ENCODE measurements around the gene GOLGA6B. TPM values are rescaled to one million over a fixed set of nuclear protein-coding genes. Genes with fewer than 3 reads are reported as not detected.
"Not testable (repeated sequence)": the region's sequence is repeated elsewhere in the genome, so short reads cannot be mapped to it uniquely, and the experiment has no call there.

Gene GOLGA6B
- total RNA-seq, 1 donor from 2014 or later = not detected

DNA sequence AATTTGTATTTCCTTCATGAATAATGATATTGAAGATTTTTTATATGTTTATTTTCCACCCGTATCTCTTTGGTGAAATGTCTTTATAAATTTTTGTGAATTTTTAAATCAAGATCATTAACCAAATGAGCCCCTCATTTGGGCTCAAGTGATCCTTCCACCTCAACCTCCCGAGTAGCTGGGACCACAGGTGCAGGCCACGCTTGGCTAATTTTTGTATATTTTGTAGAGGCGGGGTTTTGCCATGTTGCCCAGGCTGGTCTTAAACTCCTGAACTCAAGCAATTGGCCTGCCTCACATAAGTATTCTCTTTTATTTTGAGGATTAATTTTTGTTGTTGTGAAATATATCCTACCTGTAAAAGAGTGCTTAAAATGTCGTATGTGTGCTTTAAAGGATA lies 36.4 kb downstream of the GOLGA6B start:
- Mint-ChIP-seq H3K9me3 (ENCODE audit: low read depth) (no peaks in the 10 kb centered on the region), H3K4me1 (ENCODE audit: low read depth) (peaks cover 2% of the 10 kb centered on the region), H3K4me3 (ENCODE audit: low read depth) (no peak overlapping the region), H3K36me3 (ENCODE audit: insufficient read depth) (peaks cover 2% of the 10 kb centered on the region), H3K27me3 (no peaks in the 10 kb centered on the region), H3K27ac (no peak overlapping the region)
- no peak for DNase-seq (ENCODE audit: low spot score, unreplicated experiment)
- TF ChIP-seq, protein P1, sequence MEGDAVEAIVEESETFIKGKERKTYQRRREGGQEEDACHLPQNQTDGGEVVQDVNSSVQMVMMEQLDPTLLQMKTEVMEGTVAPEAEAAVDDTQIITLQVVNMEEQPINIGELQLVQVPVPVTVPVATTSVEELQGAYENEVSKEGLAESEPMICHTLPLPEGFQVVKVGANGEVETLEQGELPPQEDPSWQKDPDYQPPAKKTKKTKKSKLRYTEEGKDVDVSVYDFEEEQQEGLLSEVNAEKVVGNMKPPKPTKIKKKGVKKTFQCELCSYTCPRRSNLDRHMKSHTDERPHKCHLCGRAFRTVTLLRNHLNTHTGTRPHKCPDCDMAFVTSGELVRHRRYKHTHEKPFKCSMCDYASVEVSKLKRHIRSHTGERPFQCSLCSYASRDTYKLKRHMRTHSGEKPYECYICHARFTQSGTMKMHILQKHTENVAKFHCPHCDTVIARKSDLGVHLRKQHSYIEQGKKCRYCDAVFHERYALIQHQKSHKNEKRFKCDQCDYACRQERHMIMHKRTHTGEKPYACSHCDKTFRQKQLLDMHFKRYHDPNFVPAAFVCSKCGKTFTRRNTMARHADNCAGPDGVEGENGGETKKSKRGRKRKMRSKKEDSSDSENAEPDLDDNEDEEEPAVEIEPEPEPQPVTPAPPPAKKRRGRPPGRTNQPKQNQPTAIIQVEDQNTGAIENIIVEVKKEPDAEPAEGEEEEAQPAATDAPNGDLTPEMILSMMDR (IDR thresholded peaks at IDR 0.05; ENCODE audit: unreplicated experiment) = no peak

GRCh38 chr15:72698938-72699337 lies 44.4 kb downstream of the GOLGA6B start:
- H3K36me3 Mint-ChIP-seq (ENCODE audit: insufficient read depth) = peaks cover 2% of the 10 kb centered on the region
- TF ChIP-seq, protein P1 (IDR thresholded peaks at IDR 0.05; ENCODE audit: unreplicated experiment) = no peak
- H3K4me3 Mint-ChIP-seq (ENCODE audit: low read depth) = no peak overlapping the region
- no peak for DNase-seq (ENCODE audit: low spot score, unreplicated experiment)
- peaks cover 7% of the 10 kb centered on the region for H3K4me1 Mint-ChIP-seq (ENCODE audit: low read depth)
- H3K9me3 Mint-ChIP-seq (ENCODE audit: low read depth) = no peaks in the 10 kb centered on the region
- no peak overlapping the region for H3K27ac Mint-ChIP-seq
- H3K27me3 Mint-ChIP-seq = no peaks in the 10 kb centered on the region

DNA sequence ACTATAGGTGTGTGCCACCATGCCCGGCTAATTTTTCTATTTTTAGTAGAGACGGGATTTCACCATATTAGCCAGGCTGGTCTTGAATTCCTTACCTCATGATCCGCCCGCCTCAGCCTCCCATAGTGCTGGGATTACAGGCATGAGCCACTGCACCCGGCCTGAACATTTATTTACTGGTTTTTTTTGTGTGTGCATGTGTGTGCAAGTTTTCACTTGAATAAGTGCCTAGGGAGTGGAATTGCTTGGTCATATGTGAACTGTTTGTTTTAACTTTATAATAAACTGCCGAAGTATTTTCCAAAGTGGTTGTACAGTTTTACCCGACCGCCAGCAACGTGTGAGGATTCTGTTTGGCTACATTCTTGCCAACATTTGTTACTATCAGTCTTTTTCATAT lies 45.6 kb downstream of the GOLGA6B start:
- H3K27me3 Mint-ChIP-seq = no peaks in the 10 kb centered on the region
- TF ChIP-seq, protein P1 (IDR thresholded peaks at IDR 0.05; ENCODE audit: unreplicated experiment) = no peak
- H3K27ac Mint-ChIP-seq = no peak overlapping the region
- peaks cover 7% of the 10 kb centered on the region for H3K4me1 Mint-ChIP-seq (ENCODE audit: low read depth)
- no peaks in the 10 kb centered on the region for H3K9me3 Mint-ChIP-seq (ENCODE audit: low read depth)
- H3K4me3 Mint-ChIP-seq (ENCODE audit: low read depth) = no peak overlapping the region
- H3K36me3 Mint-ChIP-seq (ENCODE audit: insufficient read depth) = peaks cover 2% of the 10 kb centered on the region
- DNase-seq (ENCODE audit: low spot score, unreplicated experiment) = no peak

GRCh38 chr15:72706266-72706665 lies 51.8 kb downstream of the GOLGA6B start:
- H3K4me1 Mint-ChIP-seq (ENCODE audit: low read depth) = peaks cover 9% of the 10 kb centered on the region

GRCh38 chr15:72708551-72709303 lies 54.2 kb downstream of the GOLGA6B start:
- not testable (repeated sequence) for H3K4me3 Mint-ChIP-seq (ENCODE audit: low read depth); DNase-seq (ENCODE audit: low spot score, unreplicated experiment); H3K9me3 Mint-ChIP-seq (ENCODE audit: low read depth); H3K4me1 Mint-ChIP-seq (ENCODE audit: low read depth); H3K36me3 Mint-ChIP-seq (ENCODE audit: insufficient read depth); H3K27me3 Mint-ChIP-seq
- peak overlapping the region; percentile 13 for H3K27ac Mint-ChIP-seq

More at GRCh38 chr15:72706266-72706665, 51.8 kb downstream of the GOLGA6B start:
- peaks cover 6% of the 10 kb centered on the region for H3K36me3 Mint-ChIP-seq (ENCODE audit: insufficient read depth)
- no peak overlapping the region for H3K4me3 Mint-ChIP-seq (ENCODE audit: low read depth)
- DNase-seq (ENCODE audit: low spot score, unreplicated experiment) = no peak
- no peak overlapping the region for H3K27ac Mint-ChIP-seq
- H3K9me3 Mint-ChIP-seq (ENCODE audit: low read depth) = no peaks in the 10 kb centered on the region
- TF ChIP-seq, protein P1 (IDR thresholded peaks at IDR 0.05; ENCODE audit: unreplicated experiment) = no peak
- H3K27me3 Mint-ChIP-seq = no peaks in the 10 kb centered on the region

Other genes starting within 250 kb of the GOLGA6B start
- 171 and 202 TPM in 2 replicates for gene ARIH1, start 180.4 kb upstream of the GOLGA6B start, total RNA-seq
- not detected in 2 replicates for gene HIGD2B, start 31.5 kb downstream of the GOLGA6B start, total RNA-seq
- 33.8 and 35.4 TPM in 2 replicates for gene BBS4, start 31.5 kb downstream of the GOLGA6B start, total RNA-seq
- 46.5 and 52.6 TPM in 2 replicates for gene ADPGK, start 129.1 kb downstream of the GOLGA6B start, total RNA-seq

Data from progenitor cell of endocrine pancreas (in vitro differentiated cells).